ENCODE measurements around the gene NATD1.
"Not testable (repeated sequence)": the region's sequence is repeated elsewhere in the genome, so short reads cannot be mapped to it uniquely, and the experiment has no call there.

NATD1 gene

GRCh38 chr17:21214015-21214776 lies 39.0 kb downstream of the NATD1 start, which contains the start of gene TMEM11:
Gene TMEM11, minus strand, starts transcription at chr17:21214161. Its CDS starts 9 bp downstream, at chr17:21214152.
- peak; percentile 85 to 95 for DNase-seq

- no peak for DNase-seq
Observed at GRCh38 chr17:21213638-21214014, 39.6 kb downstream of the NATD1 start.

- DNase-seq: no peak
Observed at GRCh38 chr17:21212826-21213637, 40.2 kb downstream of the NATD1 start.

- no peak for DNase-seq
Observed at GRCh38 chr17:21211825-21212479, 41.3 kb downstream of the NATD1 start.

GRCh38 chr17:21210411-21211076 lies 42.7 kb downstream of the NATD1 start:
- no peak for DNase-seq

- no peak for DNase-seq
Observed at GRCh38 chr17:21209511-21210175, 43.6 kb downstream of the NATD1 start.

GRCh38 chr17:21208352-21208751 lies 44.9 kb downstream of the NATD1 start:
- no peak for DNase-seq

GRCh38 chr17:21204935-21205334 lies 48.3 kb downstream of the NATD1 start:
- no peak for DNase-seq

- DNase-seq: no peak
Observed at GRCh38 chr17:21202512-21202911, 50.7 kb downstream of the NATD1 start.

GRCh38 chr17:21201874-21202273 lies 51.3 kb downstream of the NATD1 start:
- no peak for DNase-seq

- DNase-seq: no peak
Observed at GRCh38 chr17:21201298-21201595, 52.0 kb downstream of the NATD1 start.

- DNase-seq: no peak
Observed at GRCh38 chr17:21200590-21201297, 52.5 kb downstream of the NATD1 start.

GRCh38 chr17:21199856-21200255 lies 53.4 kb downstream of the NATD1 start:
- no peak for DNase-seq

GRCh38 chr17:21199311-21199710 lies 53.9 kb downstream of the NATD1 start:
- no peak for DNase-seq

- no peak for DNase-seq
Observed at GRCh38 chr17:21198411-21198810, 54.8 kb downstream of the NATD1 start.

GRCh38 chr17:21196126-21196525 lies 57.1 kb downstream of the NATD1 start:
- no peak for DNase-seq

- DNase-seq: peak; percentile 52 to 68
Observed at GRCh38 chr17:21194703-21195102, 58.5 kb downstream of the NATD1 start.

GRCh38 chr17:21194226-21194625 lies 59.0 kb downstream of the NATD1 start:
- DNase-seq: peak in 1 of 2 experiments; percentile 8

- DNase-seq: no peak
Observed at GRCh38 chr17:21193031-21193430, 60.2 kb downstream of the NATD1 start.

GRCh38 chr17:21192414-21192813 lies 60.8 kb downstream of the NATD1 start:
- DNase-seq: not testable (repeated sequence)

GRCh38 chr17:21191698-21192097 lies 61.5 kb downstream of the NATD1 start:
- DNase-seq: peak in 1 of 2 experiments; percentile 21

- no peak for DNase-seq
Observed at GRCh38 chr17:21190078-21190477, 63.1 kb downstream of the NATD1 start.
